Neural progenitor cell (in vitro differentiated cells): Measurements from ENCODE around the gene ZNF718. TPM values are rescaled to one million over a fixed set of nuclear protein-coding genes. Genes with fewer than 3 reads are reported as not detected.
"Not testable (repeated sequence)": the region's sequence is repeated elsewhere in the genome, so short reads cannot be mapped to it uniquely, and the experiment has no call there.

Experiments
- DNase-seq: peaks from one replicate; pipeline ENCODE4 v3.0.0-alpha.2; 2016; ENCODE audit warnings: low spot score
- H2AFZ ChIP-seq: fragments of 200-600 bp; sonication (generic); replicated peaks from 2 replicates; pipeline ENCODE4 v1.6.1; 2016; ENCODE audit warnings: antibody characterized with exemption
- H3F3A ChIP-seq: fragments of 200-600 bp; sonication (generic); 2 replicates; pipeline ENCODE4 v1.6.1; 2016; ENCODE audit warnings: antibody characterized with exemption, low read depth
- H3K27ac ChIP-seq: fragments of 200-600 bp; sonication (generic); 2 replicates; pipeline ENCODE4 v1.5.1; 2016; ENCODE audit warnings: mild to moderate bottlenecking
- H3K27me3 ChIP-seq: fragments of 200-600 bp; sonication (generic); 2 replicates; pipeline ENCODE4 v1.6.1; 2016; ENCODE audit warnings: mild to moderate bottlenecking, moderate library complexity
- H3K36me3 ChIP-seq: fragments of 200-600 bp; sonication (generic); 2 replicates; pipeline ENCODE4 v1.5.1; 2016
- H3K4me1 ChIP-seq: fragments of 200-600 bp; sonication (generic); 2 replicates; pipeline ENCODE4 v1.6.1; 2016; ENCODE audit warnings: mixed run types
- H3K4me2 ChIP-seq: fragments of 200-600 bp; sonication (generic); 2 replicates; pipeline ENCODE4 v1.6.1; 2016
- H3K4me3 ChIP-seq: fragments of 200-600 bp; sonication (generic); 2 replicates; pipeline ENCODE4 v1.5.1; 2016
- H3K79me2 ChIP-seq: fragments of 200-600 bp; sonication (generic); 2 replicates; pipeline ENCODE4 v1.6.1; 2016; ENCODE audit warnings: low read depth
- H3K9ac ChIP-seq: fragments of 200-600 bp; sonication (generic); 2 replicates; pipeline ENCODE4 v1.6.1; 2016
- H3K9me3 ChIP-seq: fragments of 200-600 bp; sonication (generic); 2 replicates; pipeline ENCODE4 v1.5.1; 2016; ENCODE audit warnings: low read depth
- H4K20me1 ChIP-seq: fragments of 200-600 bp; sonication (generic); 2 replicates; pipeline ENCODE4 v1.6.1; 2016; ENCODE audit warnings: low read depth
- H3K27ac Mint-ChIP-seq: 3 replicates; pipeline ENCODE4 v1.8.0; 2021; ENCODE audit warnings: mixed read lengths
- H3K27me3 Mint-ChIP-seq: 2 replicates; pipeline ENCODE4 v1.8.0; 2022; ENCODE audit warnings: low read depth, mild to moderate bottlenecking, inconsistent platforms, moderate library complexity, mixed read lengths; ENCODE audit not compliant: insufficient read depth
- H3K36me3 Mint-ChIP-seq: 3 replicates; pipeline ENCODE4 v1.8.0; 2021; ENCODE audit warnings: mixed read lengths
- H3K4me1 Mint-ChIP-seq: 3 replicates; pipeline ENCODE4 v1.8.0; 2021; ENCODE audit warnings: mixed read lengths
- H3K4me3 Mint-ChIP-seq: 3 replicates; pipeline ENCODE4 v1.8.0; 2021; ENCODE audit warnings: mild to moderate bottlenecking, moderate library complexity, mixed read lengths
- H3K9me3 Mint-ChIP-seq: 3 replicates; pipeline ENCODE4 v1.8.0; 2020; ENCODE audit warnings: mixed read lengths
- CTCF ChIP-seq: fragments of 200-600 bp; sonication (generic); IDR thresholded peaks from 2 replicates; pipeline ENCODE4 v1.5.1; 2017; ENCODE audit warnings: antibody characterized with exemption, mild to moderate bottlenecking
- EZH2 ChIP-seq: fragments of 200-600 bp; sonication (generic); IDR thresholded peaks from 2 replicates; pipeline ENCODE4 v1.6.1; 2017; ENCODE audit warnings: antibody characterized with exemption, mild to moderate bottlenecking, moderate library complexity
- EZH2phosphoT487 ChIP-seq: fragments of 200-600 bp; sonication (generic); IDR thresholded peaks from 2 replicates; pipeline ENCODE4 v1.6.1; 2017; ENCODE audit warnings: antibody characterized with exemption
- total RNA-seq: library from RNA; depleted of rRNA; stranded (reverse); fragments of >200 nt; gene quantifications from 2 replicates; pipeline ENCODE4 v1.2.3, GENCODE V29; 2015; ENCODE audit warnings: low replicate concordance

The ZNF718 gene
- total RNA-seq, 1 donor from 2014 or later = 15.4 TPM

GRCh38 chr4:211033-211511 lies 86.8 kb downstream of the ZNF718 start:
- Mint-ChIP-seq H3K4me1 (no peaks in the 10 kb centered on the region), H3K36me3 (peaks cover 7% of the 10 kb centered on the region), H3K9me3 (peaks cover 37% of the 10 kb centered on the region), H3K27me3 (peaks cover 2% of the 10 kb centered on the region), H3K4me3 (no peak overlapping the region), H3K27ac (no peak overlapping the region)
- H3K4me1 ChIP-seq = no peaks in the 10 kb centered on the region
- H2AFZ ChIP-seq = no peak overlapping the region
- TF ChIP-seq EZH2 (no peak), CTCF (no peak), EZH2phosphoT487 (no peak)
- H3K27ac ChIP-seq = no peak overlapping the region
- H3K36me3 ChIP-seq = no peaks in the 10 kb centered on the region
- no peak overlapping the region for H3K4me2 ChIP-seq
- no peaks in the 10 kb centered on the region for H3K79me2 ChIP-seq
- no peak overlapping the region for H3K4me3 ChIP-seq
- H3K9me3 ChIP-seq = peaks cover 4% of the 10 kb centered on the region
- H4K20me1 ChIP-seq = no peaks in the 10 kb centered on the region
- no peaks in the 10 kb centered on the region for H3K27me3 ChIP-seq
- no peak overlapping the region for H3K9ac ChIP-seq
- H3F3A ChIP-seq = no peaks in the 10 kb centered on the region
- no peak for DNase-seq

DNA sequence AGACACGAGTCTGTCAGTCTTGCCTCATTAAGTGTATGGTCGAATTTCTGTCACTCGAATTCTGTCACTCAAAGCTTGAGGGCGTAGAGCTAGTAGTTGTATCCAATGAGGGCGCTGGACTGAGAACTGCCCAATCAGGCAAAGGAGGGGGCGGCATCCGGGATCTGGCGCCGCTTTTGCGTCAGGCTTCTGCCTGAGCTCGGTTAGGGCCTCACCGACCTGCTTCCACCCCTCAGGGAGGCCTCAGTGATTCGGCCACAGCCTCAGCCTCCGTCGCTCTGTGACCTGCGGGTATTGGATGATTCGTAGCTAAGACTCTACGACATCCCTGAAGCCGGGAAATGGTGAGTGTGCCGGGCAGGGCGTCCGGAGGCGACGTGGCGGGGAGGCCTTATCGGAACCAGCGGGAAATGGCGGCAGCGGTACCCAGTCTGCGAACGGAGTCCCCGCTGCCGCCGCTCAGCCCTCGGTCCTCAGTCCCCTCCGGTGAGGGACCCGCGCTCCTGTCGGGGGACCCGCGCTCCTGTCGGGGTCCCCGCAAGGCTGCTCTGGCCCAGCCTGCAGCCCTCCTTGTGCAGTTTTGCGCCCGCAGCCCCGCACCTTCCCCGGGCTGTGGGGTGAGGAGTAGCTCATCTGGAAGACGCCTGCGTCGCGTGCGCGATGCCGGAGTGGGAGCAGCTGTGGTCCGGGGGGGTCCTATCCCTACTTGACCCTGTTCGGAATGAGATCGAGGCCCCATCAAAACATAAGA lies 88.3 kb downstream of the ZNF718 start:
- Histone ChIP-seq H4K20me1 (no peaks in the 10 kb centered on the region), H3K27me3 (no peaks in the 10 kb centered on the region), H3K9me3 (peaks cover under 1% of the 10 kb centered on the region), H3K9ac (no peak overlapping the region), H3K36me3 (no peaks in the 10 kb centered on the region), H3K4me3 (no peak overlapping the region), H3K79me2 (no peaks in the 10 kb centered on the region), H2AFZ (no peak overlapping the region), H3K4me2 (no peak overlapping the region), H3K27ac (no peak overlapping the region), H3K4me1 (no peaks in the 10 kb centered on the region), H3F3A (no peaks in the 10 kb centered on the region)
- H3K4me1 Mint-ChIP-seq = no peaks in the 10 kb centered on the region
- no peak overlapping the region for H3K4me3 Mint-ChIP-seq
- no peak for TF ChIP-seq EZH2
- no peak for TF ChIP-seq EZH2phosphoT487
- no peak for TF ChIP-seq CTCF
- peaks cover 4% of the 10 kb centered on the region for H3K36me3 Mint-ChIP-seq
- H3K27ac Mint-ChIP-seq = no peak overlapping the region
- H3K27me3 Mint-ChIP-seq = no peaks in the 10 kb centered on the region
- peak; percentile 6 for DNase-seq
- peaks cover 27% of the 10 kb centered on the region for H3K9me3 Mint-ChIP-seq

DNA sequence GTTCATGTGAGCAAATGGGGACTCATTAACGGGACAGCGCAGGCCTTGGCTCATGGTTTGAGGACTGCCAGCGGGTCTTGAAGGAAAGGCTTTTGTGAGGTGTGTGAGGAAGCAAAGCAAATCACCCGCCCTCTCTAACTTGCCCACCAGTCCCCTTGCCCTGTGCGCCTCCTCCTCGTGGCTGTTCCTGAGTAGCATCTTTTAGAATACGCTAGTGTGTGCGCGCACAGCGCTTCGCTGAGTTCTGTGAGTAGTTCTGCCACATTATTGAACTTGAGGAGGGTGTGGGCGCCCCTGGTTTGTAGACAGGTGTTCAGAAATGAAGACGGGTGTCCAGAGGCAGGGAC lies 88.9 kb downstream of the ZNF718 start:
- H3K27ac ChIP-seq, H3K27ac Mint-ChIP-seq, H3K79me2 ChIP-seq, H3K9ac ChIP-seq, H3F3A ChIP-seq, H3K4me1 Mint-ChIP-seq, H3K9me3 ChIP-seq, H3K27me3 ChIP-seq, H3K4me2 ChIP-seq, DNase-seq, H3K36me3 ChIP-seq, H4K20me1 ChIP-seq, H3K36me3 Mint-ChIP-seq, H3K4me1 ChIP-seq, H3K4me3 ChIP-seq, H2AFZ ChIP-seq, H3K4me3 Mint-ChIP-seq, H3K27me3 Mint-ChIP-seq: not testable (repeated sequence)
- H3K9me3 Mint-ChIP-seq = peaks cover 25% of the 10 kb centered on the region

Other genes starting within 250 kb of the ZNF718 start
- gene ZNF595, start 71.2 kb upstream of the ZNF718 start, total RNA-seq = 29.1 and 36.0 TPM in 2 replicates
- gene ZNF732, start 181.0 kb downstream of the ZNF718 start, total RNA-seq = not detected in 2 replicates
- 43.2 and 60.5 TPM in 2 replicates for gene ZNF141, start 213.3 kb downstream of the ZNF718 start, total RNA-seq